ENCODE data around the gene ACOXL. TPM values are rescaled to one million over a fixed set of nuclear protein-coding genes. Genes with fewer than 3 reads are reported as not detected.

ACOXL gene
- total RNA-seq, 1 donor from 2014 or later: 0.20 TPM

- no peak for TF ChIP-seq CTCF (IDR thresholded peaks at IDR 0.05)
- Mint-ChIP-seq H3K4me1 (no peaks in the 10 kb centered on the region), H3K27me3 (peaks cover 18% of the 10 kb centered on the region), H3K36me3 (ENCODE audit: low read depth) (no peaks in the 10 kb centered on the region), H3K27ac (no peak overlapping the region), H3K4me3 (no peak overlapping the region), H3K9me3 (peaks cover 12% of the 10 kb centered on the region)
- ChIA-PET CTCF (no interaction called here), POLR2A (no interaction called here)
- intact Hi-C loops (cut with micrococcal nuclease): no loop called here
- DNase-seq: no peak
- no peak for ATAC-seq (ENCODE audit: low read depth)
These were observed 95.1 kb downstream of the ACOXL start for GRCh38 chr2:110827511-110827910.

- CTCF ChIA-PET: no interaction called here
- no peaks in the 10 kb centered on the region for H3K36me3 Mint-ChIP-seq (ENCODE audit: low read depth)
- no peak overlapping the region for H3K27ac Mint-ChIP-seq
- no peaks in the 10 kb centered on the region for H3K4me1 Mint-ChIP-seq
- H3K9me3 Mint-ChIP-seq: peaks cover 12% of the 10 kb centered on the region
- peaks cover 18% of the 10 kb centered on the region for H3K27me3 Mint-ChIP-seq
- POLR2A ChIA-PET: no interaction called here
- H3K4me3 Mint-ChIP-seq: no peak overlapping the region
- ATAC-seq (ENCODE audit: low read depth) (no peak), DNase-seq (no peak)
- TF ChIP-seq CTCF (IDR thresholded peaks at IDR 0.05): no peak
- intact Hi-C loops (cut with micrococcal nuclease): no loop called here
These were observed 96.0 kb downstream of the ACOXL start for GRCh38 chr2:110828330-110828729.

GRCh38 chr2:110829413-110830146 lies 97.2 kb downstream of the ACOXL start:
- intact Hi-C loops (cut with micrococcal nuclease): no loop called here
- POLR2A ChIA-PET: no interaction called here
- no peak overlapping the region for H3K4me3 Mint-ChIP-seq
- H3K9me3 Mint-ChIP-seq: peaks cover 5% of the 10 kb centered on the region
- ATAC-seq (ENCODE audit: low read depth) (no peak), DNase-seq (no peak)
- no peaks in the 10 kb centered on the region for H3K4me1 Mint-ChIP-seq
- no peak for TF ChIP-seq CTCF (IDR thresholded peaks at IDR 0.05)
- no peak overlapping the region for H3K27ac Mint-ChIP-seq
- CTCF ChIA-PET: no interaction called here
- H3K27me3 Mint-ChIP-seq: peaks cover 24% of the 10 kb centered on the region
- no peaks in the 10 kb centered on the region for H3K36me3 Mint-ChIP-seq (ENCODE audit: low read depth)

- H3K27ac Mint-ChIP-seq: no peak overlapping the region
These were observed 100.4 kb downstream of the ACOXL start for GRCh38 chr2:110832740-110833139.

More at GRCh38 chr2:110832740-110833139, 100.4 kb downstream of the ACOXL start:
- ATAC-seq (ENCODE audit: low read depth) (no peak), DNase-seq (no peak)
- H3K36me3 Mint-ChIP-seq (ENCODE audit: low read depth): no peaks in the 10 kb centered on the region
- H3K9me3 Mint-ChIP-seq: no peaks in the 10 kb centered on the region
- H3K4me3 Mint-ChIP-seq: no peak overlapping the region
- intact Hi-C loops (cut with micrococcal nuclease): no loop called here
- TF ChIP-seq CTCF (IDR thresholded peaks at IDR 0.05): no peak
- ChIA-PET CTCF (no interaction called here), POLR2A (no interaction called here)
- peaks cover 22% of the 10 kb centered on the region for H3K27me3 Mint-ChIP-seq
- H3K4me1 Mint-ChIP-seq: no peaks in the 10 kb centered on the region
